PFSK-1 (cell line): Measurements from ENCODE around the gene CAPN7.

Experiments used
- POLR2AphosphoS5 ChIP-seq: IDR thresholded peaks from 2 replicates; pipeline ENCODE4 v1.6.1; 2012; ENCODE audit warnings: low read depth, mild to moderate bottlenecking, control low read depth, low read length, moderate library complexity
- REST ChIP-seq, 2 experiments: IDR thresholded peaks; 2 replicates each; pipeline versions ENCODE4 v1.6.1 to v1.8.0; 2011 to 2012; ENCODE audit warnings: low read depth in 2 of 2, low read length in 2 of 2, control low read depth in 1 of 2, inconsistent platforms in 1 of 2, mild to moderate bottlenecking in 1 of 2, moderate library complexity in 1 of 2; ENCODE audit not compliant: insufficient read depth in 1 of 2
- TAF1 ChIP-seq: IDR thresholded peaks from 2 replicates; pipeline ENCODE4 v1.6.1; 2012; ENCODE audit warnings: low read length, control low read depth, borderline replicate concordance; ENCODE audit not compliant: insufficient read depth

DNA sequence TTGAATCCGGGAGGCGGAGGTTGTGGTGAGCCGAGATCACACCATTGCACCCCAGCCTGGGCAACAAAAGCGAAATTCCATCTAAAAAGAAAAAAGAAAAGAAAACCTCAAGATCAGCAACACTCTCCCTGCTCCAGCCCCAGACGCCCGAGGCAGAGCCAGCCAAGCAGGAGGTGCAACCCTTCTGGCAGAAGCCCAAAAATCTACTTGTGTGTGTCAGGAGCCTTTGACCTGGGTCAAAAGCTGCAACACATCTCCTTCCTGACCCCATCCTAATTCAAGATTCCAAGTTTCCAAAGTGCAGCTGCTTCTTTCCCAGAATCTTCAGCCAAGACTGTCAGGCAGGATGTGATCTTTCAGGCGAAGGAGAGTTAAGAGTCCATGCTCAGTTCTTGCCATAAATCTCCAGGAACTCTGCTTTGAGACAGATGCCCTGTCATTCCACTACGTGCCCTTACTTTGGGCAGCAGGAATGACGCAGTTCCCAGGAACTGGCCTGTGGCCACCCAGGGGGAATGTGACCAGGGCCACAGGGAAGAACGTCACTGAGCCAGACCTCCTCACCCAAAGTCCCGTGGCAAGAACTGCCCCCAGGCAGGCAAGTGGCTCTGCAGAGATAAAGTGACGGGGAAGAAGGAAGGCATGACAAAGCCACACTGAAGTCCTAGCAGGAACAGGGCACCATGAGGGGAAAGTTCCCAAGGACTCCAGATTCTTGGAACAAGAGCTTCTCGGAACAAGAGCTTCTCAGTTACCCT, 86.9 kb downstream of the CAPN7 start:
- no peak for TF ChIP-seq REST (IDR thresholded peaks at IDR 0.05; ENCODE audit: insufficient read depth in 1 of 2, low read depth in 2 of 2, low read length in 2 of 2)
- TF ChIP-seq TAF1 = no peak
- TF ChIP-seq POLR2AphosphoS5 = no peak
